Measurements from ENCODE around the gene ATP5F1D. TPM values are rescaled to one million over a fixed set of nuclear protein-coding genes. Genes with fewer than 3 reads are reported as not detected.

Gene ATP5F1D
- total and polyA plus RNA-seq, 2 of the 13 experiments (the other 11 are each of a cell fraction or from before 2014, with no cell fraction given), result 39.4 to 78.7 TPM

DNA sequence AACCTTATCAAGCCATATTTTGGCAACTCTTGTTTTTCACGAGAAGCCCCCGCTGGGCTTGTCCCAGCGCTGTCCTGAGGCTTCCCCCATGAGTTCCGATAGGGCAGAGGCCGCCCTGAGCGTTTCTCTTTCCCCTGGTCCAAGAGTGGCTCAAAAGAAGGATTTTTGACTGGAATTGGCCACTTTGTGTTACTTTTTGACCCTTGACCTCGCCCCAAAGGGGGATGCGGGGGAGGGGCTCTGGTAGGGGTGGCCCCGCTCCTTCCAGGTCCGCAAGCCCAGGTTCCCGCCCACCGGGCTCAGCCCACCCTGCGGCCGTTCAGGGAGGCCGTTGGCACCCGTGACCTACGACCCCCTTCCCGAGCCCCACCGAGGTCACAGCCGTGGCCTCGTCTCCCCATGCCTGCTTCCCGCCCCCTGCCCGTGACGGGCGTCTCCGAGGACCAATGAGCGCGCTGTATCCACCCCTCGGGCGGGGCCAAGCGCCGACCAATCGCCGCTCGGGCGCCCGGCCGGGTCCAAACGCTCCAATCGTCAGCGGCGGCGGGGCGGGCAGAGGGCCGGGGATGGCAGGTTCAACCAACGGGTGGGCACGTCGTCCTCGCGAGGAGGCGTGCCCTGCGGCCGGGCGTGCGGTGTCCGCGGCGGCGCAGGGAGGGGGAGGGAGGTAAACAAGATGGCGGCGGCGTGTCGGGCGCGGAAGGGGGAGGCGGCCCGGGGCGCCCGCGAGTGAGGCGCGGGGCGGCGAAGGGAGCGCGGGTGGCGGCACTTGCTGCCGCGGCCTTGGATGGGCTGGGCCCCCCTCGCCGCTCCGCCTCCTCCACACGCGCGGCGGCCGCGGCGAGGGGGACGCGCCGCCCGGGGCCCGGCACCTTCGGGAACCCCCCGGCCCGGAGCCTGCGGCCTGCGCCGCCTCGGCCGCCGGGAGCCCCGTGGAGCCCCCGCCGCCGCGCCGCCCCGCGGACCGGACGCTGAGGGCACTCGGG, 36.1 kb upstream of the ATP5F1D start, which contains the start of gene STK11 (continued):
- TF ChIP-seq, protein P1, sequence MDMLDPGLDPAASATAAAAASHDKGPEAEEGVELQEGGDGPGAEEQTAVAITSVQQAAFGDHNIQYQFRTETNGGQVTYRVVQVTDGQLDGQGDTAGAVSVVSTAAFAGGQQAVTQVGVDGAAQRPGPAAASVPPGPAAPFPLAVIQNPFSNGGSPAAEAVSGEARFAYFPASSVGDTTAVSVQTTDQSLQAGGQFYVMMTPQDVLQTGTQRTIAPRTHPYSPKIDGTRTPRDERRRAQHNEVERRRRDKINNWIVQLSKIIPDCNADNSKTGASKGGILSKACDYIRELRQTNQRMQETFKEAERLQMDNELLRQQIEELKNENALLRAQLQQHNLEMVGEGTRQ (IDR thresholded peaks at IDR 0.05; ENCODE audit: low read depth, low read length), result no peak
- TF ChIP-seq, protein P1 (CRISPR knock-in tag; IDR thresholded peaks at IDR 0.05; ENCODE audit: borderline replicate concordance), result no peak
- TF ChIP-seq, protein P2, sequence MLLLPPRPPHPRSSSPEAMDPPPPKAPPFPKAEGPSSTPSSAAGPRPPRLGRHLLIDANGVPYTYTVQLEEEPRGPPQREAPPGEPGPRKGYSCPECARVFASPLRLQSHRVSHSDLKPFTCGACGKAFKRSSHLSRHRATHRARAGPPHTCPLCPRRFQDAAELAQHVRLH (CRISPR knock-in tag; IDR thresholded peaks at IDR 0.05; ENCODE audit: borderline replicate concordance, low read depth), result no peak
- TF ChIP-seq ZNF430 (CRISPR knock-in tag; IDR thresholded peaks at IDR 0.05) (0 out of 2 replicates have a peak, but pooled peaks have one; percentile 60), NFATC3 (CRISPR knock-in tag; IDR thresholded peaks at IDR 0.05) (0 out of 2 replicates have a peak, but pooled peaks have one; percentile 59), RXRA (CRISPR knock-in tag; IDR thresholded peaks at IDR 0.05) (peak; percentile 95), ZFP36L2 (CRISPR knock-in tag; IDR thresholded peaks at IDR 0.05) (no peak), HNF4G (IDR thresholded peaks at IDR 0.05; ENCODE audit: borderline replicate concordance, low read depth, low read length) (peak; percentile 62; the same call in 1 of the 2 replicates), HNF4G (CRISPR knock-in tag; IDR thresholded peaks at IDR 0.05; ENCODE audit: borderline replicate concordance, low read depth) (peak; percentile 64; the same call in 1 of the 2 replicates), ASH2L (IDR thresholded peaks at IDR 0.05; ENCODE audit: insufficient read length, low read depth, low read length) (peak; percentile 56), REPIN1 (CRISPR knock-in tag; IDR thresholded peaks at IDR 0.05; ENCODE audit: borderline replicate concordance, low read depth) (peak; percentile 59; the same call in 1 of the 2 replicates), AHR (CRISPR knock-in tag; IDR thresholded peaks at IDR 0.05) (no peak), ZNF891 (CRISPR knock-in tag; IDR thresholded peaks at IDR 0.05) (no peak), ZSCAN25 (CRISPR knock-in tag; IDR thresholded peaks at IDR 0.05) (peak; percentile 79)
- TF ChIP-seq, protein P3, sequence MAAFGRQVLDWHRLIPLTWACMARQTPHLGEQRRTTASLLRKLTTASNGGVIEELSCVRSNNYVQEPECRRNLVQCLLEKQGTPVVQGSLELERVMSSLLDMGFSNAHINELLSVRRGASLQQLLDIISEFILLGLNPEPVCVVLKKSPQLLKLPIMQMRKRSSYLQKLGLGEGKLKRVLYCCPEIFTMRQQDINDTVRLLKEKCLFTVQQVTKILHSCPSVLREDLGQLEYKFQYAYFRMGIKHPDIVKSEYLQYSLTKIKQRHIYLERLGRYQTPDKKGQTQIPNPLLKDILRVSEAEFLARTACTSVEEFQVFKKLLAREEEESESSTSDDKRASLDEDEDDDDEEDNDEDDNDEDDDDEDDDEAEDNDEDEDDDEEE (CRISPR knock-in tag; IDR thresholded peaks at IDR 0.05), result no peak
- TF ChIP-seq, protein P4, sequence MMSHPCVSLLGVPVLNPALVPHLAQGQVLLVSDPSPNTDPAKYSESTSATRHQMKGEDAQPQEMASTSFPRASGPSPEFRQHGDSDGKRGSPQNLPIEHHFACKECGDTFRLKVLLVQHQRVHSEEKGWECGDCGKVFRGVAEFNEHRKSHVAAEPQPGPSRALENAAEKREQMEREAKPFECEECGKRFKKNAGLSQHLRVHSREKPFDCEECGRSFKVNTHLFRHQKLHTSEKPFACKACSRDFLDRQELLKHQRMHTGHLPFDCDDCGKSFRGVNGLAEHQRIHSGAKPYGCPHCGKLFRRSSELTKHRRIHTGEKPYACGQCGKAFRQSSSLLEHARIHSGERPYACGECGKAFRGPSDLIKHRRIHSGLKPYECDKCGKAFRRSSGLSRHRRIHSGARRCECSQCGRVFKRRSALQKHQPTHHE (CRISPR knock-in tag; IDR thresholded peaks at IDR 0.05; ENCODE audit: borderline replicate concordance), result no peak
- TF ChIP-seq, protein P5, sequence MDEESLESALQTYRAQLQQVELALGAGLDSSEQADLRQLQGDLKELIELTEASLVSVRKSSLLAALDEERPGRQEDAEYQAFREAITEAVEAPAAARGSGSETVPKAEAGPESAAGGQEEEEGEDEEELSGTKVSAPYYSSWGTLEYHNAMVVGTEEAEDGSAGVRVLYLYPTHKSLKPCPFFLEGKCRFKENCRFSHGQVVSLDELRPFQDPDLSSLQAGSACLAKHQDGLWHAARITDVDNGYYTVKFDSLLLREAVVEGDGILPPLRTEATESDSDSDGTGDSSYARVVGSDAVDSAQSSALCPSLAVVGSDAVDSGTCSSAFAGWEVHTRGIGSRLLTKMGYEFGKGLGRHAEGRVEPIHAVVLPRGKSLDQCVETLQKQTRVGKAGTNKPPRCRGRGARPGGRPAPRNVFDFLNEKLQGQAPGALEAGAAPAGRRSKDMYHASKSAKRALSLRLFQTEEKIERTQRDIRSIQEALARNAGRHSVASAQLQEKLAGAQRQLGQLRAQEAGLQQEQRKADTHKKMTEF (CRISPR knock-in tag; IDR thresholded peaks at IDR 0.05), result peak; percentile 78
- TF ChIP-seq, protein P6, sequence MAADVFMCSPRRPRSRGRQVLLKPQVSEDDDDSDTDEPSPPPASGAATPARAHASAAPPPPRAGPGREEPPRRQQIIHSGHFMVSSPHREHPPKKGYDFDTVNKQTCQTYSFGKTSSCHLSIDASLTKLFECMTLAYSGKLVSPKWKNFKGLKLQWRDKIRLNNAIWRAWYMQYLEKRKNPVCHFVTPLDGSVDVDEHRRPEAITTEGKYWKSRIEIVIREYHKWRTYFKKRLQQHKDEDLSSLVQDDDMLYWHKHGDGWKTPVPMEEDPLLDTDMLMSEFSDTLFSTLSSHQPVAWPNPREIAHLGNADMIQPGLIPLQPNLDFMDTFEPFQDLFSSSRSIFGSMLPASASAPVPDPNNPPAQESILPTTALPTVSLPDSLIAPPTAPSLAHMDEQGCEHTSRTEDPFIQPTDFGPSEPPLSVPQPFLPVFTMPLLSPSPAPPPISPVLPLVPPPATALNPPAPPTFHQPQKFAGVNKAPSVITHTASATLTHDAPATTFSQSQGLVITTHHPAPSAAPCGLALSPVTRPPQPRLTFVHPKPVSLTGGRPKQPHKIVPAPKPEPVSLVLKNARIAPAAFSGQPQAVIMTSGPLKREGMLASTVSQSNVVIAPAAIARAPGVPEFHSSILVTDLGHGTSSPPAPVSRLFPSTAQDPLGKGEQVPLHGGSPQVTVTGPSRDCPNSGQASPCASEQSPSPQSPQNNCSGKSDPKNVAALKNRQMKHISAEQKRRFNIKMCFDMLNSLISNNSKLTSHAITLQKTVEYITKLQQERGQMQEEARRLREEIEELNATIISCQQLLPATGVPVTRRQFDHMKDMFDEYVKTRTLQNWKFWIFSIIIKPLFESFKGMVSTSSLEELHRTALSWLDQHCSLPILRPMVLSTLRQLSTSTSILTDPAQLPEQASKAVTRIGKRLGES (CRISPR knock-in tag; IDR thresholded peaks at IDR 0.05; ENCODE audit: borderline replicate concordance), result no peak

All from HepG2 (cell line).